HG03342 (cell line): ENCODE results near the gene C9orf152.
"Not testable (repeated sequence)": the region's sequence is repeated elsewhere in the genome, so short reads cannot be mapped to it uniquely, and the experiment has no call there.

Experiments
- ATAC-seq: cut with Tn5 transposase; IDR thresholded peaks from one replicate; pipeline ENCODE4 v1.9.1; 2021; ENCODE audit warnings: mild to moderate bottlenecking, moderate library complexity; ENCODE audit not compliant: unreplicated experiment

The C9orf152 gene

GRCh38 chr9:110214586-110215355 is 6.8 kb upstream of the C9orf152 start:
- no peak for ATAC-seq

DNA sequence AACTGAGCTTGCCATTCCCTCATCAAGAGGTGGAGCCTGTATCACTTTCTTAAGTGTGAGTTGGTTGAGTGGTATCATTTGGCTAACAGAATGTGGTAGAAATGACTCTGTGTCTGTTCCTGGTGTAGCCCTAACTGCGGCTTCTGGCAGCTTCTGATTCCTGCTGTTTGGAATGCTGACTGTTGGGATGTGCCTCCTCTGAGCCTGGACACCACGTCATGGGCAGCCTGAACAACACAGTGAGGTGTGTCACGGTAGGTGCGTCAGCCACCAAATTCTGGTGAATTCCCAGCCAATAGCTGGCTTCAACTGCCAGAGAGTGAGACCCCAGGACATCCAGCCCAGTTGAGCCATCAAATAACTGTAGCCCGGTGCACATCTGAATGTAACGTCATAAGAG is 6.1 kb upstream of the C9orf152 start:
- no peak for ATAC-seq

GRCh38 chr9:110213413-110214044 is 5.6 kb upstream of the C9orf152 start:
- ATAC-seq: no peak

DNA sequence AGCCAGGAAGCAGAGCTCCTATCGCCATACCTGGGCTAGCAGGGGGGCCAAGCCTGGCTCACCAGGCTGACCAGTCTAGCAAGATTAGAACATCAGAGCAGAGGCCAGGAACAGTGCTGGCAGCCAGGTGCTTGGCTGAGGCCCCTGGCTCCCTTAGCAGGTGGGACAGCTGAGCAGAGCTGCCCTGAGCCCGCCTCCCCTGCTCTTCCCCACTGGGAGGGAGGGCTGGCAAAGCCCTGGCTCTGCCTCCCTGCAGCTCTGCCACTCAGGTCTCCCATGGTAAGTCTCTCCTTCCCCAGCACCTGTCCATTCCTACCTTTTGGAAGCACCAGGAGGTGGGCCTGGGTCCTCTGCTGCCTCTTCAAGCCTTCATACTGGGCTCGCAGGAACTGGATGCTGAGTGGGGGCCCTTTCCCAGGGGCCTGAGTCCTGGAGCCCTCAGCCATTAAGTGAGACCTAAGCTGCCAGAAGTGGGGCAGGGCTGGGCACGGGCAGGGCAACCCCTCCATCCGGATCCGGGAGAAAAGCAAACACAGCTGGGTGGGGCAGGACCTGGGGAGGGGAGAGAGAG is 803 bp downstream of the C9orf152 start:
- ATAC-seq: no peak

- no peak for ATAC-seq
Observed at GRCh38 chr9:110206389-110206788, 1.6 kb downstream of the C9orf152 start.

GRCh38 chr9:110205612-110206011 is 2.3 kb downstream of the C9orf152 start:
- not testable (repeated sequence) for ATAC-seq

DNA sequence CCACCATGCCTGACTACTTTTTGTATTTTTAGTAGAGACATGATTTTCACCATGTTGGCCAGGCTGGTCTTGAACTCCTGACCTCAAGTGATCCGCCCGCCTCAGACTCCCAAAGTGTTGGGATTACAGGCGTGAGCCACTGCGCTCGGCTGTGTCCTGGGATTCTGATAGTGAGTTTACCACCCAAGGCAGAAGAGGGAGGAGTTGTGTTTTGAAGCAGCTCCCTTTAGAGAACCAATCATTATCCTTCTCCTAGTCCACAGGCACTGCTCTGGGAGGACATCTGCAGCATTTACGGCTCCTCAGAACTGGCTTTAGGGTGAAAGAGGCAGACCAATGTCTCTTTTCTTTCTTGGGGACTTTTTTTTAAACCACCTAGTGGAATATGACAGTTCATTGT is 5.7 kb downstream of the C9orf152 start:
- no peak for ATAC-seq

DNA sequence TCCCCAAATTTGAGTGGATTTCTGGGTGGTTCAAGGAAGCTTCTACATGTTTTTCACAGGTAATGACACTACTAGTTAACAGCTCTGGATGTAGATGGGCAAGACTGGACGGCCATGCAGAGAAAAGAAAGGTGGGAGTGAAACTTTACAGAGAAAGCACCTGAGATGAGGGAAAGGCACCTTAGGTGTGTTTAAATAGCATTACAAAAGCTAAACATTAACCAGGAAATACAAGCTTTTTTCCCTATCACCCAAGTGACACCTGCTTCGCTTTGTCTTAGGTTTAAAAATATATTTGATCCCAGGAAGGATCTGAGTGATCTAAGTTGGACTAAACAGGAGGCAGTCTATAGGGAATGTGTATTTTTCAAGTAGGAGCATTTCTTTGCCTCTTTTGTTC is 8.3 kb downstream of the C9orf152 start:
- no peak for ATAC-seq

DNA sequence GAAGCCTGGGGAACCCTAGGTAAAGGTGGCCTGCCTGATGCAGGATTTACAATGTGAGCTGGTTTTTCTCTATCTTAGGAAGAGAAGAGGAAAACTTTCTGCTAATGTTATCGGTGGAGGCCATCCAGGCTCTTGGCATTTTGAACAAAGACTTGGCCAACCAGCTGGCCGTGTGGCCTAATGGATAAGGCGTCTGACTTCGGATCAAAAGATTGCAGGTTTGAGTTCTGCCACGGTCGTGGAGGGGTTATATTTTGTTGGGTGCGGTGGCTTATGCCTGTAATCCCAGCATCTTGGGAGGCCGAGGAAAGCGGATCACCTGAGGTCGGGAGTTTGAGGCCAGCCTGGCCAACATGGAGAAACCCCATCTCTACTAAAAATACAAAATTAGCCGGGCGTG is 9.6 kb downstream of the C9orf152 start:
- no peak for ATAC-seq

GRCh38 chr9:110197330-110198187 is 10.4 kb downstream of the C9orf152 start:
- ATAC-seq: no peak

DNA sequence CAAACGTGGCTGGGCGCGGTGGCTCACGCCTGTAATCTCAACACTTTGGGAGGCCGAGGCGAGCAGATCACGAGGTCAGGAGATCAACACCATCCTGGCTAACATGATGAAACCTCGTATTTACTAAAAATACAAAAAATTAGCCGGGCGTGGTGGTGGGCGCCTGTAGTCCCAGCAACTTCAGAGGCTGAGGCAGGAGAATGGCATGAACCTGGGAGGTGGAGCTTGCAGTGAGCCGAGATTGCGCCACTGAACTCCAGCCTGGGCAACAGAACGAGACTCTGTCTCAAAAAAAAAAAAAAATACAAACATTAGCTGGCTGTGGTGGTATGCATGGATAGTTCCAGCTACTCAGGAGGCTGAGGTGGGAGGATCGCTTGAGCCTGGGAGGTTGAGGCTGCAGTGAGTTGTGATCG is 11.9 kb downstream of the C9orf152 start:
- ATAC-seq: not testable (repeated sequence)

GRCh38 chr9:110192531-110193261 is 15.3 kb downstream of the C9orf152 start:
- ATAC-seq: no peak

- ATAC-seq: no peak
Observed at GRCh38 chr9:110191615-110192014, 16.3 kb downstream of the C9orf152 start.

GRCh38 chr9:110189559-110190320 is 18.2 kb downstream of the C9orf152 start:
- no peak for ATAC-seq

DNA sequence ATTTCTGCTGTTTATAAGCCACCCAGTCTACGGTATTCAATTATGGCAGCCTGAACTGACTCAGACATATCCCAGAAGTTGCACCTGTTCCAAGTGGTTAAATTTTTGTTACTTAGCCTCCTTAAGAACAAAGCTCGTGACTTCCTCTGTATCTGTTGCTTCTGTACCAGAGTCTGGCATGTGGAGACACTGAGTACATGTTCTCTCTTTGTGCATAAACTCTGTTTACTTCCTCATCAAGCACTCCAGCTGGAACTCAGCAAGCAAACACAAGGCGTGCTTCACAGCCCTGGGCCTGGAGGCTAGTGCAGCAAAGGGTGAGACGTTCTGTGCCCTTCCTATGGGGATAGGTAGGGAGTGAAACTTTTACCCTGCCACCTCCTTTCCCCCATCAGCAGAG is 19.0 kb downstream of the C9orf152 start:
- no peak for ATAC-seq

GRCh38 chr9:110188101-110188500 is 19.9 kb downstream of the C9orf152 start:
- no peak for ATAC-seq

DNA sequence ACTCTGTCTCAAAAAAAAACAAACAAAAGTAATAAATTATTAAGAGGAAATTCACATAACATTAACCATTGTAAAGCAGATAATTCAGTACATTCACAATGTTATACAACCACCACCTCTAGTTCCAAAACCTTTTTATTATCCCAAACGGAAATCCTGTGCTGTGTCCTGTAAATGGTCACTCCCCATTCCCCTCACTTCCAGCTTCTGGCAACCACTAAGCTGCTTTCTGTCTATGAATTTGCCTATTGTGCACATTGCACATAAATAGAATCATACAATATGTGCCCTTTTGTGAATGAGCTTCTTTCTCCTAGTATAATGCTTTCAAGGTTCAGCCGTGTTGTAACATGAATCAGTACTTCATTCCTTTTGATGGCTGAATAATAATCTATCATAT is 20.8 kb downstream of the C9orf152 start:
- ATAC-seq: no peak

DNA sequence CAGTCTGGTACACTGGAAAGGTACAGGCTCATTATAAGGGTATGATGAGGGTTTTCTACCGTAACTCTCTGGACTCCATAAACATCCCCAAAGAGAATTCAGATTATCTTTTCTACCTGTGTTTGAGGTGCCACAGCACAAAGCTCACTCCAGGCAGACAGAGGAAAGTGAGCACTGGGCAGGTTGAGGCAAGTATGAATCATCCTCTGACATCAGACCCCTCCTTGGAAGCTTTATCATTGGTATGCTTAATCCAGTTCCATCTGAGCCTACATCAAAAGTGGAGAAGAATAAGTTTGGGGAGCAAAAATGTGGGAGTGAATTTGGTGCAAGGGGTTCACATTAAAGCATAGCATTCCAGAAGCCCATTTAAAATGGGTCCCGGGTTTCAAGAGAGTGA is 21.7 kb downstream of the C9orf152 start:
- ATAC-seq: no peak

DNA sequence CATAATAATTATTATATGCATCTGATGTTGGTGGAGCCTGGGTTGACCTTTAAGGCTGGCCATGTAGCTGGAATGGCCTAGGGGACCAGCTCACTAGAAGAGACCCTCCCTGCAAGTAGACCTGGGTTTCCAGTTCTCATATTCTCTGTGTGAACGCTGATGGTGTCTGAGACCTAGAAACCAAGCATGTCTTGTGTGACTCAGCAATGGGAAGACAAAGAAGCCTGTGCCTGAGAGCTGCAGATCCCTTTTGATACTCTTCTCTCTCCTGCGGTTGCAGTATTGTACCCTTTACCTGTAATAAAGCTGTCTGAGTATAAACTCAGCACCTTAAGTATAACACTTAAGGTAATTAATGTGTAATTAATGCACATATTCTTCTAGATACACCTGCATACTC is 22.2 kb downstream of the C9orf152 start:
- ATAC-seq: no peak
